Astrocyte of the cerebellum (primary cell): ENCODE results near the gene APIP.

Source experiments
- DNase-seq: peaks from one replicate; pipeline ENCODE4 v3.0.0-alpha.2; 2011; ENCODE audit warnings: low read depth
- H3K4me3 ChIP-seq: 2 replicates; pipeline ENCODE4 v1.5.1; 2011; ENCODE audit warnings: mild to moderate bottlenecking, low read depth, low read length, moderate library complexity
- CTCF ChIP-seq: IDR thresholded peaks from 2 replicates; pipeline ENCODE4 v1.5.1; 2012; ENCODE audit warnings: low read length, low read depth, moderate library complexity, mild to moderate bottlenecking; ENCODE audit errors: missing control alignments
- in situ Hi-C: cut with HindIII; loops from 2 replicates; pipeline ENCODE4 v1.10.0; 2017; ENCODE audit warnings: low sequenced_read_pairs

The APIP gene

GRCh38 chr11:34940026-34940677 is 24.0 kb upstream of the APIP start:
- peak; percentile 63 for DNase-seq
- no peak overlapping the region for H3K4me3 ChIP-seq
- in situ Hi-C loops: no loop called here
- TF ChIP-seq CTCF: no peak

GRCh38 chr11:34938611-34939010 is 22.4 kb upstream of the APIP start:
- no peak for DNase-seq
- H3K4me3 ChIP-seq: no peak overlapping the region
- in situ Hi-C loops: no loop called here
- no peak for TF ChIP-seq CTCF

GRCh38 chr11:34936945-34937629 is 20.9 kb upstream of the APIP start:
- in situ Hi-C loops: no loop called here
- no peak for TF ChIP-seq CTCF
- no peak for DNase-seq
- no peak overlapping the region for H3K4me3 ChIP-seq

- no peak for DNase-seq
- in situ Hi-C loops: loop anchor here (5.0 kb wide), 4 partner anchors 57 to 487 kb away; partner anchors contain the start of gene SLC1A2
- no peak overlapping the region for H3K4me3 ChIP-seq
- TF ChIP-seq CTCF: no peak
Measured at GRCh38 chr11:34929794-34930763, 13.9 kb upstream of the APIP start.

GRCh38 chr11:34928960-34929680 is 12.9 kb upstream of the APIP start:
- no peak for DNase-seq
- TF ChIP-seq CTCF: no peak
- H3K4me3 ChIP-seq: no peak overlapping the region
- in situ Hi-C loops: loop anchor here (5.0 kb wide), 4 partner anchors 58 to 488 kb away; partner anchors contain the start of gene SLC1A2
